ENCODE measurements around the gene PPP1R16B.

The PPP1R16B gene

GRCh38 chr20:38843346-38843745 is 37.8 kb downstream of the PPP1R16B start:
- in situ Hi-C loops (cut with HindIII; ENCODE audit: low sequenced_read_pairs): no loop called here

- in situ Hi-C loops (cut with HindIII; ENCODE audit: low sequenced_read_pairs): no loop called here
Observed at GRCh38 chr20:38844963-38845362, 39.5 kb downstream of the PPP1R16B start.

GRCh38 chr20:38847840-38848239 is 42.3 kb downstream of the PPP1R16B start:
- in situ Hi-C loops (cut with HindIII; ENCODE audit: low sequenced_read_pairs): no loop called here

GRCh38 chr20:38853759-38854158 is 48.3 kb downstream of the PPP1R16B start:
- in situ Hi-C loops (cut with HindIII; ENCODE audit: low sequenced_read_pairs): no loop called here

GRCh38 chr20:38854654-38855066 is 49.2 kb downstream of the PPP1R16B start:
- in situ Hi-C loops (cut with HindIII; ENCODE audit: low sequenced_read_pairs): no loop called here

GRCh38 chr20:38855356-38855755 is 49.9 kb downstream of the PPP1R16B start:
- in situ Hi-C loops (cut with HindIII; ENCODE audit: low sequenced_read_pairs): no loop called here

GRCh38 chr20:38856570-38856969 is 51.1 kb downstream of the PPP1R16B start:
- in situ Hi-C loops (cut with HindIII; ENCODE audit: low sequenced_read_pairs): no loop called here

- in situ Hi-C loops (cut with HindIII; ENCODE audit: low sequenced_read_pairs): no loop called here
Observed at GRCh38 chr20:38857703-38858102, 52.2 kb downstream of the PPP1R16B start.

- in situ Hi-C loops (cut with HindIII; ENCODE audit: low sequenced_read_pairs): no loop called here
Observed at GRCh38 chr20:38859070-38859690, 53.7 kb downstream of the PPP1R16B start.

- in situ Hi-C loops (cut with HindIII; ENCODE audit: low sequenced_read_pairs): loop anchor here (5.0 kb wide), 1 partner anchor 42 kb away; no protein-coding TSS in a partner anchor
Observed at GRCh38 chr20:38859857-38860256, 54.4 kb downstream of the PPP1R16B start.

GRCh38 chr20:38861071-38861401 is 55.5 kb downstream of the PPP1R16B start:
- in situ Hi-C loops (cut with HindIII; ENCODE audit: low sequenced_read_pairs): loop anchor here (5.0 kb wide), 1 partner anchor 41 kb away; no protein-coding TSS in a partner anchor

- in situ Hi-C loops (cut with HindIII; ENCODE audit: low sequenced_read_pairs): loop anchor here (5.0 kb wide), 1 partner anchor 40 kb away; no protein-coding TSS in a partner anchor
Observed at GRCh38 chr20:38862226-38862625, 56.7 kb downstream of the PPP1R16B start.

- in situ Hi-C loops (cut with HindIII; ENCODE audit: low sequenced_read_pairs): loop anchor here (5.0 kb wide), 1 partner anchor 39 kb away; no protein-coding TSS in a partner anchor
Observed at GRCh38 chr20:38863024-38863851, 57.7 kb downstream of the PPP1R16B start.

GRCh38 chr20:38864662-38865061 is 59.2 kb downstream of the PPP1R16B start:
- in situ Hi-C loops (cut with HindIII; ENCODE audit: low sequenced_read_pairs): loop anchor here (5.0 kb wide), 1 partner anchor 38 kb away; no protein-coding TSS in a partner anchor

- in situ Hi-C loops (cut with HindIII; ENCODE audit: low sequenced_read_pairs): no loop called here
Observed at GRCh38 chr20:38866265-38867061, 61.0 kb downstream of the PPP1R16B start.

GRCh38 chr20:38867062-38867359 is 61.5 kb downstream of the PPP1R16B start:
- in situ Hi-C loops (cut with HindIII; ENCODE audit: low sequenced_read_pairs): no loop called here

- in situ Hi-C loops (cut with HindIII; ENCODE audit: low sequenced_read_pairs): no loop called here
Observed at GRCh38 chr20:38870733-38871559, 65.4 kb downstream of the PPP1R16B start.

GRCh38 chr20:38871560-38871953 is 66.1 kb downstream of the PPP1R16B start:
- in situ Hi-C loops (cut with HindIII; ENCODE audit: low sequenced_read_pairs): no loop called here

- in situ Hi-C loops (cut with HindIII; ENCODE audit: low sequenced_read_pairs): no loop called here
Observed at GRCh38 chr20:38872036-38872435, 66.5 kb downstream of the PPP1R16B start.

- in situ Hi-C loops (cut with HindIII; ENCODE audit: low sequenced_read_pairs): no loop called here
Observed at GRCh38 chr20:38872491-38873049, 67.1 kb downstream of the PPP1R16B start.
